Endothelial cell of umbilical vein (primary cell): ENCODE measurements around the gene DHRS12. TPM values are rescaled to one million over a fixed set of nuclear protein-coding genes. Genes with fewer than 3 reads are reported as not detected.

ENCODE experiments used
- BruUV-seq: library from RNA; stranded (reverse); fragments of 400-500 nt; replicated peaks from 2 replicates; lab custom pipeline; 2021; lab: Mats Ljungman, UMichigan
- CTCF ChIA-PET: fragments of 300-600, 350-600 bp; sonication (Branson Sonifier 250); formaldehyde crosslinking; loops from one replicate; lab custom pipeline; 2021; ENCODE audit warnings: antibody characterized with exemption, inconsistent platforms; lab: Charles Lee
- POLR2A ChIA-PET: fragments of 300-600, 350-600 bp; sonication (Branson Sonifier 250); formaldehyde crosslinking; loops from one replicate; lab custom pipeline; 2021; ENCODE audit warnings: antibody characterized with exemption, inconsistent platforms; lab: Charles Lee
- DNase-seq: peaks from one replicate; pipeline ENCODE4 v3.0.0-alpha.2; 2011; ENCODE audit warnings: low read depth, low spot score
- FAIRE-seq: peaks from 2 replicates; lab custom pipeline; 2011; peaks lifted over from hg19 to GRCh38; lab: Jason Lieb, UNC
- H2AFZ ChIP-seq: 2 replicates; pipeline ENCODE4 v1.6.0; 2012; ENCODE audit warnings: low read depth, low read length, control low read depth, inconsistent platforms
- H3K27ac ChIP-seq: 2 replicates; pipeline ENCODE4 v1.5.1; 2011; ENCODE audit warnings: low read depth, mild to moderate bottlenecking, control low read depth, low read length, moderate library complexity; ENCODE audit not compliant: insufficient read depth
- H3K27me3 ChIP-seq, 2 experiments: 2 replicates each; pipeline versions ENCODE4 v1.6.0 to v1.6.1; 2011; ENCODE audit warnings: low read length in 2 of 2, mixed read lengths in 1 of 2; ENCODE audit not compliant: control insufficient read depth in 2 of 2, insufficient read depth in 2 of 2
- H3K36me3 ChIP-seq, 2 experiments: 2 replicates in 1 of 2; 3 replicates in 1 of 2; pipeline ENCODE4 v1.5.1; 2011; ENCODE audit warnings: low read length in 2 of 2, mild to moderate bottlenecking in 1 of 2, moderate library complexity in 1 of 2; ENCODE audit not compliant: control insufficient read depth in 2 of 2, insufficient read depth in 2 of 2; ENCODE audit errors: extremely low read depth in 1 of 2
- H3K4me1 ChIP-seq: 3 replicates; pipeline ENCODE4 v1.5.1; 2011; ENCODE audit warnings: mild to moderate bottlenecking, low read length; ENCODE audit not compliant: control insufficient read depth, insufficient read depth; ENCODE audit errors: extremely low read depth
- H3K4me2 ChIP-seq: 2 replicates; pipeline ENCODE4 v1.6.1; 2011; ENCODE audit warnings: low read length, control low read depth, mixed read lengths; ENCODE audit not compliant: insufficient read depth
- H3K4me3 ChIP-seq, 3 experiments: fragments of 200-600 bp in 1 of 3; sonication (generic), shearing (Covaris generic) in 1 of 3; replicated peaks in 1 of 3; 2 replicates each; pipeline ENCODE4 v1.5.1; 2011 to 2016; ENCODE audit warnings: control low read depth in 3 of 3, low read length in 3 of 3, mild to moderate bottlenecking in 2 of 3, inconsistent platforms in 1 of 3, low read depth in 1 of 3, moderate library complexity in 1 of 3; ENCODE audit not compliant: insufficient read depth in 1 of 3
- H3K79me2 ChIP-seq: 2 replicates; pipeline ENCODE4 v1.6.0; 2012; ENCODE audit warnings: low read length, inconsistent platforms; ENCODE audit not compliant: control insufficient read depth, insufficient read depth
- H3K9ac ChIP-seq: replicated peaks from 2 replicates; pipeline ENCODE3; 2011; ENCODE audit warnings: low read length, control low read depth; ENCODE audit not compliant: insufficient read depth; ENCODE audit errors: extremely low read depth
- H3K9me1 ChIP-seq: replicated peaks from 3 replicates; pipeline ENCODE4 v1.6.0; 2011; ENCODE audit warnings: mild to moderate bottlenecking, low read length; ENCODE audit not compliant: control insufficient read depth, insufficient read depth; ENCODE audit errors: extremely low read depth
- H3K9me3 ChIP-seq: replicated peaks from 2 replicates; pipeline ENCODE4 v1.5.1; 2012; ENCODE audit warnings: low read length, inconsistent platforms; ENCODE audit not compliant: control insufficient read depth, insufficient read depth
- H4K20me1 ChIP-seq: replicated peaks from 2 replicates; pipeline ENCODE3; 2011; ENCODE audit warnings: mild to moderate bottlenecking, low read length; ENCODE audit not compliant: control insufficient read depth, insufficient read depth; ENCODE audit errors: extremely low read depth
- EZH2 ChIP-seq: IDR thresholded peaks from 2 replicates; pipeline ENCODE4 v1.6.1; 2012; ENCODE audit warnings: borderline replicate concordance, low read depth, mild to moderate bottlenecking, moderate library complexity, low read length, inconsistent platforms; ENCODE audit not compliant: severe bottlenecking
- FOS ChIP-seq: IDR thresholded peaks from 2 replicates; pipeline ENCODE4 v1.6.1; 2011; ENCODE audit warnings: mild to moderate bottlenecking, low read length, moderate library complexity, borderline replicate concordance; ENCODE audit not compliant: insufficient read depth
- GATA2 ChIP-seq: IDR thresholded peaks from 2 replicates; pipeline ENCODE4 v1.7.0; 2011; ENCODE audit warnings: low read depth, mild to moderate bottlenecking, moderate library complexity, mixed read lengths, low read length; ENCODE audit not compliant: insufficient read length, insufficient read depth
- JUN ChIP-seq: IDR thresholded peaks from 2 replicates; pipeline ENCODE4 v1.6.1; 2011; ENCODE audit warnings: borderline replicate concordance, low read depth; ENCODE audit not compliant: insufficient read length, insufficient read depth
- MYC ChIP-seq: IDR thresholded peaks from one replicate; pipeline ENCODE4 v1.6.1; 2011; ENCODE audit warnings: mild to moderate bottlenecking, low read depth, low read length
- POLR2A ChIP-seq: IDR thresholded peaks from 2 replicates; pipeline ENCODE4 v1.6.1; 2012; ENCODE audit warnings: low read depth, mild to moderate bottlenecking, control low read depth, low read length
- POLR2AphosphoS5 ChIP-seq: IDR thresholded peaks from 2 replicates; pipeline ENCODE4 v1.6.1; 2012; ENCODE audit warnings: low read depth, mild to moderate bottlenecking, control low read depth, low read length, moderate library complexity; ENCODE audit not compliant: insufficient read depth
- dilution Hi-C: fragments of 300-500 bp; cut with MboI; formaldehyde crosslinking; loops from one replicate; pipeline ENCODE4 v1.15.0; 2019; ENCODE audit warnings: low sequenced_read_pairs; ENCODE audit not compliant: extremely low pct_ligation_motif_present
- intact Hi-C: fragments of 100-400 bp; cut with micrococcal nuclease; formaldehyde crosslinking; loops from one replicate; pipeline ENCODE4 v1.10.0; 2022
- polyA plus RNA-seq, 4 experiments: library from polyadenylated mRNA; depleted of rRNA in 3 of 4; stranded (reverse) in 3 of 4; unstranded in 1 of 4; fragments of >200 nt; gene quantifications; 2 replicates each; pipeline versions ENCODE4 v1.2.1 to v1.2.3, GENCODE V29; 2011 to 2012; ENCODE audit warnings: missing spikeins in 1 of 4
- total RNA-seq: library from RNA; stranded (reverse); gene quantifications from 2 replicates; pipeline ENCODE4 v1.2.3, GENCODE V29; 2021
- TF ChIP-seq, protein P1 (sequence below), 2 donors: IDR thresholded peaks; 1 replicate in 1 of 2; 2 replicates in 1 of 2; pipeline ENCODE4 v1.5.1; 2011; ENCODE audit warnings: low read length in 2 of 2, mild to moderate bottlenecking in 2 of 2, moderate library complexity in 2 of 2, control low read depth in 1 of 2, inconsistent platforms in 1 of 2, low read depth in 1 of 2; ENCODE audit not compliant: insufficient read depth in 1 of 2; ENCODE audit errors: extremely low read depth in 1 of 2
- TF ChIP-seq, protein P2 (sequence below): IDR thresholded peaks from 2 replicates; pipeline ENCODE4 v1.6.1; 2011; ENCODE audit not compliant: insufficient read depth, insufficient read length

DHRS12 gene
- total and polyA plus RNA-seq, 2 donors (not counting 3 experiments of a cell fraction or from before 2014, with no cell fraction given), result 8.9 to 9.1 TPM

DNA sequence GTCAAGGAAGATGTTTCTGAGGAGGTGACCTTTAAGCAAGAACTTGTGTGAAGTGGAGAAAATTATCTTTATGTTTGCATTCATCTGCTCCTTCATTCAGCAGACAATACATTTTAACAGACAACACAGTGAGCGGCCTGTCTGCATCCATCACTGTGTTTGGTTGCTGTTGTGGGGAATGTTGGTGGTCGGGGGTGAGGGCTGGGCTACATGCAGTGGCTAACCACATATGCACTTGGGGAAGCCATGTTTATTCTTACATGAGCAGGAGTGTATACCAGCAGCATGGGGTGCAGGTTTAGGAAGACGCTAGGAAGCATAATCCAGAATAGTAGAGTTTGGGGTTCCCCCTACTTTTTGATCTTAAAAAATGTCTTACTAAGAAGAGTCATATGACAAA is 66.4 kb downstream of the DHRS12 start:
- Histone ChIP-seq H3K4me1 (peaks cover 4% of the 10 kb centered on the region), H4K20me1 (no peaks in the 10 kb centered on the region), H3K9ac (no peak overlapping the region), H3K9me1 (no peaks in the 10 kb centered on the region), H3K36me3 (no peaks in the 10 kb centered on the region), H3K79me2 (no peaks in the 10 kb centered on the region), H3K27me3 (no peaks in the 10 kb centered on the region), H3K4me2 (no peak overlapping the region), H3K9me3 (no peaks in the 10 kb centered on the region), H3K27ac (no peak overlapping the region), H2AFZ (no peak overlapping the region), H3K4me3 (no peak overlapping the region)
- intact Hi-C loops (no loop called here), dilution Hi-C loops (no loop called here)
- BruUV-seq, result no TSS peak
- ChIA-PET POLR2A (no interaction called here), CTCF (no interaction called here)
- TF ChIP-seq FOS, result no peak
- no peak for TF ChIP-seq MYC
- TF ChIP-seq, protein P1, sequence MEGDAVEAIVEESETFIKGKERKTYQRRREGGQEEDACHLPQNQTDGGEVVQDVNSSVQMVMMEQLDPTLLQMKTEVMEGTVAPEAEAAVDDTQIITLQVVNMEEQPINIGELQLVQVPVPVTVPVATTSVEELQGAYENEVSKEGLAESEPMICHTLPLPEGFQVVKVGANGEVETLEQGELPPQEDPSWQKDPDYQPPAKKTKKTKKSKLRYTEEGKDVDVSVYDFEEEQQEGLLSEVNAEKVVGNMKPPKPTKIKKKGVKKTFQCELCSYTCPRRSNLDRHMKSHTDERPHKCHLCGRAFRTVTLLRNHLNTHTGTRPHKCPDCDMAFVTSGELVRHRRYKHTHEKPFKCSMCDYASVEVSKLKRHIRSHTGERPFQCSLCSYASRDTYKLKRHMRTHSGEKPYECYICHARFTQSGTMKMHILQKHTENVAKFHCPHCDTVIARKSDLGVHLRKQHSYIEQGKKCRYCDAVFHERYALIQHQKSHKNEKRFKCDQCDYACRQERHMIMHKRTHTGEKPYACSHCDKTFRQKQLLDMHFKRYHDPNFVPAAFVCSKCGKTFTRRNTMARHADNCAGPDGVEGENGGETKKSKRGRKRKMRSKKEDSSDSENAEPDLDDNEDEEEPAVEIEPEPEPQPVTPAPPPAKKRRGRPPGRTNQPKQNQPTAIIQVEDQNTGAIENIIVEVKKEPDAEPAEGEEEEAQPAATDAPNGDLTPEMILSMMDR (IDR thresholded peaks at IDR 0.05; ENCODE audit: extremely low read depth in 1 of 2, insufficient read depth in 1 of 2, low read depth in 1 of 2, low read length in 2 of 2), result no peak
- no peak for TF ChIP-seq EZH2
- no peak for TF ChIP-seq JUN
- TF ChIP-seq, protein P2, sequence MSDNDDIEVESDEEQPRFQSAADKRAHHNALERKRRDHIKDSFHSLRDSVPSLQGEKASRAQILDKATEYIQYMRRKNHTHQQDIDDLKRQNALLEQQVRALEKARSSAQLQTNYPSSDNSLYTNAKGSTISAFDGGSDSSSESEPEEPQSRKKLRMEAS, result no peak
- TF ChIP-seq POLR2A, result no peak
- TF ChIP-seq GATA2, result no peak
- TF ChIP-seq POLR2AphosphoS5, result no peak
- DNase-seq (no peak), FAIRE-seq (no peak)
